Skeletal muscle cell (primary cell): ENCODE data around the gene GCA.

Experiments
- DNase-seq: peaks from one replicate; pipeline ENCODE4 v3.0.0-alpha.2; 2010; ENCODE audit warnings: low read depth
- H3K4me3 ChIP-seq: 2 replicates; pipeline ENCODE4 v1.5.1; 2011; ENCODE audit warnings: low read depth, mild to moderate bottlenecking, control low read depth, low read length, moderate library complexity

The GCA gene

DNA sequence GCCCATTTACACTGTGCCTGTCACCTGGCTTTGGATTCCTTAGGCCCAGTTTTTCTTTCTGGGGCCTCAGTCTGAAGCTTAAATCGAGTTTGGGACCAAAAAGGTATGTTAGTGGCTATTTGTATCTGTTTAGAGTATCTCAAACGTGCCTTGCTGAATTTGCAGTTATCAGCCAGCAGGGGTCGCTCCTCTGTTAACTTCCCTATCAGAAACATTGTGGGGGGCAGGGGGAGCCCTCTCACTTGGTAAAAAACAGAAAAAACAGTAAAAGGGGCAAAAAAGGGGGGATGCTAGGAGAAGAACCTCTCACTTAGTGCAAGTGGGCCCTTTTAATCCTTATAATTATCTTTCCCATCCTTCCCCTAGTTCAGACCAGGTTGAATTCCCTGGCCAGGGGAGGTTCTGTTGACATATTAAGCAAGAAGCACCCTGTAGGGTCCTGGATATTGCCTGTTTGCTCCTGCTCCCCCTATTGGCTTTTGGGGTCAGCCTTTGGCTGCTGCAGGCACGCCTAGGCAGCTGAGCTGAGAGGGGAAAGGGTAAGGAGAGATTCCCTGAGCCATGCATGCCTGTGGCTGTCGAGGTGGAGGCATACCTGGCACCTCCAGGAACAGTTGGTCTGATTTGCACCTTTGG is 16.7 kb upstream of the GCA start:
- no peak for DNase-seq
- H3K4me3 ChIP-seq = no peak overlapping the region

- DNase-seq = no peak
- no peak overlapping the region for H3K4me3 ChIP-seq
These were observed 16.1 kb upstream of the GCA start for GRCh38 chr2:162327806-162328205.

DNA sequence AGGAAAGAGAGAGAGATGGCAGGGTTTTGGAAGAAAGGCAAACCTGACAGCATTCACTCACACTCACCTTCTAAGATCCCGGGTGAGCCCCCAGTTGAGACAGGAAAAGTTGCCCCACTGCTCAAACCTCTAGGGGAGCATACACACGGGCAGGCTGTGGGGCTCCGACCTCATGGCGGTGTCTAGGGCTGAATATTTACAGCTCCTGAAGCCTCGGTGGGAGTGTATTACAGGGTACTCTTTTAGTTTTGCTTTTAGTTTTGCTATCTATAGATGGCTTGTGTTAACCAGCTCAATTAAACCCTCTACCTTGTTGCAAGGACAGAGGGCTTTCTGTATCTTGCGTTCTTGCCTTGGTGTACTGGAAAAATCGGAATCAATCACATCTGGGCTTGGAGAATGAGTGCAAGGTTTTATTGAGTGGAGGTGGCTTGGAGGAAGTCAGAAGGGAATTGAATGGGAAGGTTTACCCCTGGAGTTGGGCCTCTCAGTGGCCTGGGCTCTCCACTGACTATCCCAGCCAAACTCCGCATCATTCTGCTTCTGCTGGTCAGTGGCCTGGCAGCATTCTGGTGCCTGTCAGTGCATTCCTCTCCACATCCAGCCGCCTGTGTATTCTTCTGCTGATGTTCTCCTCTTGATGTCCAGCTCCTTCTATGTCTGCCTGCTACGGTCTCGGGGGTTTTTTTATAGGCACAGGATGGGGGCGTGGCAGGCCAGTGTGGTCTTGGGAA is 15.3 kb upstream of the GCA start:
- H3K4me3 ChIP-seq = no peak overlapping the region

DNA sequence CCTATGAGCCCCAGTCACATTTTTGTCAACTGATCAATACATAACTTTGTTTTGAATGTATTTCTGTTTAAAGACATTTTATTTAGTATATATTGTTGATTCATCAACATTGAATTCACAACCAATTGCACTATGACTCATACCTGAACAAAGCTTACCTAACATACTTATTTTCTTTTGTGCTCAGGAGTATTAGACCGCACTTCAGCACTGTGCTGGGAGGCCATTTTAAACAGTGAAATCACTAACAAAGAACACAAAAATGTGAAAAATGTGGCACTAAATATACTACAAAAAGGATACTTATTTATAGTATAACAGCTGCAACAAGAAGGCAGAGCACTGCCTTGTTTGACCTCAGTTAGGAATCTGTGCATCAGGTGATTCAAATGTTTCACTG is 13.1 kb upstream of the GCA start:
- DNase-seq = no peak

More for the DNA sequence above, 15.3 kb upstream of the GCA start:
- DNase-seq = no peak

DNA sequence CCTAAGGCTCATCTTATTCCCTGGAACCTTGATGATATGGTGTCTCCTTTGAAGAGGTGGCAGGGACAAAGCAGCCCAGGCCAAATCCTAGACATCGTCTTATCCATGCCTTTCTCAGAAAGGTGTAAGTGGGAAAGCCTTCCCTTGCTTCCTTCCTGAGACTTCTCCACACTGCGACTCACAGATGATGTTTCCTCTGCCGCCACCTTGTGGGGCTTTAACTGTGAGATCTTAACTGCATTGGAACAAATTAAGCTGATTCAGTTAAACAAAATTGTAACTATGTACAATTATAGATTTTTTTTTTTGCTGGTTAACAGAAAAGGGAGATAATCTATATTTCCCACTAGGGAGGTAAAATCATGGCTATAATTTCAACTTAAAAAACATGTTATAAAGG is 10.0 kb upstream of the GCA start:
- no peak for DNase-seq
- no peak overlapping the region for H3K4me3 ChIP-seq

More for the DNA sequence above, 13.1 kb upstream of the GCA start:
- H3K4me3 ChIP-seq = no peak overlapping the region

- DNase-seq = no peak
- H3K4me3 ChIP-seq = no peak overlapping the region
These were observed 6.1 kb upstream of the GCA start for GRCh38 chr2:162337868-162338267.

DNA sequence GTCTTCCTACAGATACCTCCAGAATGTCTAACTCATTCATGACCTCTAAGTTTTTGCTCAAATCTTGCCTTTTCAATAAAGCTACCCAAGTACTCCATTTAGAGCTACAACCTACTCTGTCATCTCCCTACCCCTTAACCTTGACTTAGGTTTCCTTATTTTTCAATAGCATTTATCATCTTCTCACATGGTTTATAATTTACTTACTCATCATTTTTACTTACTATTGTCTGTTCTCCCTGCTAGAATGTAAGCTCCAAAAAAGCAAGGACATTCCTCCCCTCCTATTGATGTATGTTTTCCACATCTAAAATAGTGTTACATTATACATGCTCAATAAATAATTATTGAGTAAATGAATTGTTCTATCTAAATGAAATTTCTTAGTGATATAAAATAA is 3.1 kb upstream of the GCA start:
- no peak overlapping the region for H3K4me3 ChIP-seq
- no peak for DNase-seq

GRCh38 chr2:162342321-162342720 is 1.6 kb upstream of the GCA start:
- no peak for DNase-seq
- no peak overlapping the region for H3K4me3 ChIP-seq

- no peak for DNase-seq
- H3K4me3 ChIP-seq = no peak overlapping the region
These were observed 1.1 kb upstream of the GCA start for GRCh38 chr2:162342841-162343240.

- H3K4me3 ChIP-seq = peak overlapping the region; percentile 74
- no peak for DNase-seq
These were observed 474 bp upstream of the GCA start for GRCh38 chr2:162343492-162343823.

- no peak for DNase-seq
- H3K4me3 ChIP-seq = peak overlapping the region; percentile 74
These were observed 652 bp downstream of the GCA start for GRCh38 chr2:162344617-162344950.

- DNase-seq = no peak
- no peak overlapping the region for H3K4me3 ChIP-seq
These were observed 21.5 kb downstream of the GCA start for GRCh38 chr2:162365392-162365791.

DNA sequence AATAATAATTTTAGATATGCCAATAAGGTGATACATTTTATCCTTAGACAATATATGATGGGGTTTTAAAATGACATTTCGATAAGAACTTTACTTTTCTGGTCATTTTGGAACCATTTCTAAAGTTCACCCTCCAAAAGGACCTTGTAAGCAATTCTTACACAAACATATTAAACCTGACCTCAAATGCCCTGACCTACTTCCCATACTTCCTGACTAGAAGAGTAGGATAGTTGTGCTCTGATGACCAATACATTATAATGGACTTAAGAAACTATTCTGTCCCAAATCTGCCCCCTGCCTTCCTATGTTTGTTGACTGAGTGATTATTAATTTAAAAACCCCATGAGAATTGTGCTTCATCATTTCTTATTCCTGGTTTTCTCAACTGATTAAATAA is 24.6 kb downstream of the GCA start:
- H3K4me3 ChIP-seq = no peak overlapping the region
- no peak for DNase-seq

- no peak for DNase-seq
- no peak overlapping the region for H3K4me3 ChIP-seq
These were observed 25.6 kb downstream of the GCA start for GRCh38 chr2:162369551-162369950.

DNA sequence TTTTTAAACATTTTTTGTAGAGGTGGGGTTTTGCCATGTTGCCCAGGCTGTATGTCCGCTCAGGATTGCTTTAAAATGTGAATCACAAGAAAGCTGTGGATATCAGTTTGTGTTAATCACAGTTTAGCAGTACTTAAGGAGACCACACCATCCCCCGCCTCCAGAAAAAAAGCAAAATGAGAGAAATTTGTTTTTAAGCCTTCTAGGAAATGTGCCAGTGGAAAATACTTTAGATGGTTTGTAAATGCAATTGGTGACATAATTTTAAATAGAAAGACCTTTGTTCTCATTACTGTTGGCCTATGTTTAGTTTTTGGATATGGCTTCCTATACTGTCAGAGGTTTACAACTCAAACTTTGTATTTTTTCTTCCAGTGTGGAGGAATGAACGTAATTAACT is 27.0 kb downstream of the GCA start:
- no peak overlapping the region for H3K4me3 ChIP-seq
- DNase-seq = no peak

DNA sequence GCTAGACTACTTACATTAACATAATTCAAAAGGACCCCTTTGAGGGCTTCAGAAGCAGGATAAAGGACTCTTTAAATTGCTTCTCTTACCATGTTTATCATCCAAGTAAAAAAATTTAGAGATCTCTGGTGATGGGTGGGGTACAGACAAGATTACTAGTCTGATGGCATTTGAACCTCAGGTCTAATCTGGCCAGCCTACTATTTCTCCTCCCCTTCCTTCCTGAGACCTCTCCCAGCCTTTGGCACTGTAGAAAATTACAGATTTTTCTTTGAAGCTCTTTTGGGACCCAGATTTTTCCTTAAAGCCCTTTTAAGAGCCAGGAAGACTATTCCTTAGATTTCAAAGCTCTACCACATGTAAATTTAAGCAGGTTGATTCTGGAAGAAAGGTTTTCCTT is 28.9 kb downstream of the GCA start:
- no peak for DNase-seq
- no peak overlapping the region for H3K4me3 ChIP-seq

- no peak for DNase-seq
- H3K4me3 ChIP-seq = no peak overlapping the region
These were observed 36.0 kb downstream of the GCA start for GRCh38 chr2:162379719-162380580.

GRCh38 chr2:162381851-162382250 is 37.9 kb downstream of the GCA start:
- H3K4me3 ChIP-seq = no peak overlapping the region
- no peak for DNase-seq

GRCh38 chr2:162382278-162382677 is 38.3 kb downstream of the GCA start:
- H3K4me3 ChIP-seq = no peak overlapping the region
- DNase-seq = no peak

- H3K4me3 ChIP-seq = no peak overlapping the region
- no peak for DNase-seq
These were observed 41.6 kb downstream of the GCA start for GRCh38 chr2:162385536-162385935.

GRCh38 chr2:162390801-162391200 is 46.9 kb downstream of the GCA start:
- no peak for DNase-seq

More at GRCh38 chr2:162390801-162391200, 46.9 kb downstream of the GCA start:
- no peak overlapping the region for H3K4me3 ChIP-seq
